Endothelial cell (in vitro differentiated cells): ENCODE data around the gene EXOC5. TPM values are rescaled to one million over a fixed set of nuclear protein-coding genes. Genes with fewer than 3 reads are reported as not detected.

Source experiments
- DNase-seq: peaks from one replicate; pipeline ENCODE4 v3.0.0; 2021; ENCODE audit warnings: low spot score
- H3K27ac Mint-ChIP-seq: one replicate; pipeline ENCODE4 v1.8.0; 2021; ENCODE audit warnings: mixed read lengths, inconsistent platforms; ENCODE audit not compliant: unreplicated experiment
- H3K27me3 Mint-ChIP-seq: one replicate; pipeline ENCODE4 v1.8.0; 2021; ENCODE audit warnings: mild to moderate bottlenecking, moderate library complexity, mixed read lengths, inconsistent platforms; ENCODE audit not compliant: unreplicated experiment
- H3K36me3 Mint-ChIP-seq: one replicate; pipeline ENCODE4 v1.8.0; 2021; ENCODE audit warnings: mild to moderate bottlenecking, low read depth, mixed read lengths, inconsistent platforms; ENCODE audit not compliant: unreplicated experiment
- H3K4me1 Mint-ChIP-seq: one replicate; pipeline ENCODE4 v1.8.0; 2021; ENCODE audit warnings: mild to moderate bottlenecking, mixed read lengths, inconsistent platforms; ENCODE audit not compliant: unreplicated experiment
- H3K4me3 Mint-ChIP-seq: one replicate; pipeline ENCODE4 v1.8.0; 2021; ENCODE audit warnings: mild to moderate bottlenecking, mixed read lengths, inconsistent platforms; ENCODE audit not compliant: unreplicated experiment
- H3K9me3 Mint-ChIP-seq: one replicate; pipeline ENCODE4 v1.8.0; 2021; ENCODE audit warnings: mixed read lengths, inconsistent platforms; ENCODE audit not compliant: unreplicated experiment
- total RNA-seq: library from RNA; stranded (reverse); fragmentation: NEBNext Ultra II Directional; extraction: Animal tissue kit (Norgen Biotek cat#: 25700); gene quantifications from one replicate; pipeline ENCODE4 v1.2.1, GENCODE V29; 2021; ENCODE audit not compliant: unreplicated experiment
- TF ChIP-seq, protein P1 (sequence below): fragments of 200-600 bp; sonication (generic); IDR thresholded peaks from one replicate; pipeline ENCODE4 v1.5.0; 2021; ENCODE audit warnings: antibody characterized with exemption; ENCODE audit not compliant: unreplicated experiment

The EXOC5 gene
- total RNA-seq, 1 donor from 2014 or later: 131 TPM

DNA sequence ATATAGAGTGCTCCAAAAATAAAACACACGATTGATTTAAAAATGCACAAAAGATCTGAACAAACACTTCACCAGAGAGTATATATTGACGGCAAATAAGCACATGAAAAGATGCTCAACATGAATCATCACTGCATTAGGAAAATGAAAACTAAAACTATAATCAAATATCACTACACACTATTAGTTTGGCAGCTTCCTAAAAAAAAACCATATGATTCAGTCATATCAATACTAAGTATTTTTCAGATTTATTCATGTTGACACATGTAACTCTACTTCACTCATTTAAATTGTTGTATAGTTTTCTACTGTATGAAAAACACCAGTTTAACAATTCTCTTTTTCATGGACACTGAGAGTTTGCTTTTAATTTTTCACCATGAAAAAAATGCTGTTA lies 41.6 kb downstream of the EXOC5 start:
- H3K9me3 Mint-ChIP-seq: no peaks in the 10 kb centered on the region
- H3K27ac Mint-ChIP-seq: no peak overlapping the region
- no peaks in the 10 kb centered on the region for H3K27me3 Mint-ChIP-seq
- H3K4me3 Mint-ChIP-seq: no peak overlapping the region
- H3K4me1 Mint-ChIP-seq: no peaks in the 10 kb centered on the region
- no peak for DNase-seq
- H3K36me3 Mint-ChIP-seq: peaks cover 22% of the 10 kb centered on the region
- TF ChIP-seq, protein P1, sequence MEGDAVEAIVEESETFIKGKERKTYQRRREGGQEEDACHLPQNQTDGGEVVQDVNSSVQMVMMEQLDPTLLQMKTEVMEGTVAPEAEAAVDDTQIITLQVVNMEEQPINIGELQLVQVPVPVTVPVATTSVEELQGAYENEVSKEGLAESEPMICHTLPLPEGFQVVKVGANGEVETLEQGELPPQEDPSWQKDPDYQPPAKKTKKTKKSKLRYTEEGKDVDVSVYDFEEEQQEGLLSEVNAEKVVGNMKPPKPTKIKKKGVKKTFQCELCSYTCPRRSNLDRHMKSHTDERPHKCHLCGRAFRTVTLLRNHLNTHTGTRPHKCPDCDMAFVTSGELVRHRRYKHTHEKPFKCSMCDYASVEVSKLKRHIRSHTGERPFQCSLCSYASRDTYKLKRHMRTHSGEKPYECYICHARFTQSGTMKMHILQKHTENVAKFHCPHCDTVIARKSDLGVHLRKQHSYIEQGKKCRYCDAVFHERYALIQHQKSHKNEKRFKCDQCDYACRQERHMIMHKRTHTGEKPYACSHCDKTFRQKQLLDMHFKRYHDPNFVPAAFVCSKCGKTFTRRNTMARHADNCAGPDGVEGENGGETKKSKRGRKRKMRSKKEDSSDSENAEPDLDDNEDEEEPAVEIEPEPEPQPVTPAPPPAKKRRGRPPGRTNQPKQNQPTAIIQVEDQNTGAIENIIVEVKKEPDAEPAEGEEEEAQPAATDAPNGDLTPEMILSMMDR: no peak

DNA sequence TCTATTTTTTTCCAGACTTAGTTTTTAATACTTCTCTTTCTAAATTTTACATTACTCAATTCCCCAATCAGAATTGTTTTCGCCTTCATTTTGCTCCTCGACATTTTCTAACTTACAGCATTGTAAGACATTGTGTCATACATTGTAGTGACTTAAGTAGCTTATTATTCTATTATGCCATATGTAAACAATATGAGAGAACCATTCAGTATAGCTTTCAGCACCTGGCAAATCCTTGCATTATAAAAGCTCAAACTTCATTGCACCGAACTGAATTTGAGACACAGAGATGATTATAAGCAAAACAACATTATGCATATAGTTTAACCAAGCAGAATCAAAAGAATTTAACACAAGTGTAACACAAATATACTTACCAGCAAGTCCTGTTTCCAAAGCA lies 46.8 kb downstream of the EXOC5 start:
- Mint-ChIP-seq H3K4me1 (no peaks in the 10 kb centered on the region), H3K27me3 (no peaks in the 10 kb centered on the region), H3K27ac (no peak overlapping the region), H3K9me3 (no peaks in the 10 kb centered on the region), H3K36me3 (peaks cover 16% of the 10 kb centered on the region), H3K4me3 (no peak overlapping the region)
- no peak for DNase-seq
- TF ChIP-seq, protein P1: no peak

DNA sequence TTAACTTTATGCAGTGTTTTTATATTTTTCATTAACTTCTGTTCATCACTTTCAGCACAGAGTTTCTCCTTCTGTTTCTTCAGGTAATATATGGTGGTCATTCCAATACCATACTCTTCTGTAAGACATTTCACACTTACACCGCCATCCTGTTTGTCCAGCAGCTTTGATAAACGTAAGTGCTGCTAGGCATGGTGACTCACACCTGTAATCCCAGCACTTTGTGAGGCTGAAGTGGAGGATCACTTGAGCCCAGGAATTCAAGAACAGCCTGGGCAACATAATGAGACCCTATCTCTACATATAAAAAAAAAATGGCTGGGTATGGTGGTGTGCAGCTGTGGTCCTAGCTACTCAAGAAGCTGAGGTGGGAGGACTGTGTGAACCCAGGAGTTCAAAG lies 55.8 kb downstream of the EXOC5 start:
- Mint-ChIP-seq H3K27me3 (no peaks in the 10 kb centered on the region), H3K27ac (no peak overlapping the region), H3K4me3 (no peak overlapping the region), H3K36me3 (peaks cover 19% of the 10 kb centered on the region), H3K4me1 (no peaks in the 10 kb centered on the region), H3K9me3 (no peaks in the 10 kb centered on the region)
- no peak for DNase-seq
- TF ChIP-seq, protein P1: no peak

DNA sequence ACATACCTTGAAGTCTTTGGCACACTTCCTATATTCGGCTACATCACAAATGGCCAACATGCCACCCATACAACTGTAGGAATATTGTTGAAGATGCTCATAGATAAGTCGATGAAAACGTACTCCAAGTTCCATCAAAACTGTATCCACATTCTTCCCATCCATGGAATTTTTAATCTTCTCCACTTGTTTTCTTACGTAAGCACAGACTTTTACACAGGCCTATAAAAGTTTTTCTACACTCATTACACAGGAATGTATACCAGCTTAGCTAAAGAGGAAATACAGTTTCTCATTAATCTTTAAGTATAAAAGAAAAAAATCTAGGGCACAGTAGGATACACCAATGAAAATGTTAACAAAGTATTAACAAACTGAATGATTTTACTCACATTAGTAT lies 59.1 kb downstream of the EXOC5 start:
- Mint-ChIP-seq H3K27me3 (no peaks in the 10 kb centered on the region), H3K27ac (peak overlapping the region; percentile 23), H3K4me3 (no peak overlapping the region), H3K4me1 (no peaks in the 10 kb centered on the region), H3K36me3 (peaks cover 14% of the 10 kb centered on the region), H3K9me3 (no peaks in the 10 kb centered on the region)
- no peak for DNase-seq
- TF ChIP-seq, protein P1: no peak

DNA sequence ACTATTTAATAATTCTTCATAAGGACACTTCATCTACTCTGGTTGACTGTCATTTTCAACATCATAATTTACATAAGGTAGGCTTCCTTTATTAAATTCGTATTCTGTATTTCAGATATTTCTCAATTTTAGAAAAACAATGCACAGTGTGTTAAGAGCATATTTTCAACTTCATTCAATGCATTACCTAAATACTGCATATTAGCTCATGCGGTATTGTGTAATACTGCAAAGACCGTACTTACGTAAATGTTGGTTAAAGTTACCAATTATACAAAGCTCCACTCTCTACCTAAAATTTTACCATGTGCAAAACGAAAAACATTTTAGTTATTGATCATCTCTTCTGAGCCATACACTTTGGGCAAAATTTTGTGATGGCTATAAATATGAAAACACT lies 62.8 kb downstream of the EXOC5 start:
- peaks cover 7% of the 10 kb centered on the region for H3K4me1 Mint-ChIP-seq
- TF ChIP-seq, protein P1: no peak
- no peaks in the 10 kb centered on the region for H3K27me3 Mint-ChIP-seq
- no peak for DNase-seq
- no peak overlapping the region for H3K4me3 Mint-ChIP-seq
- H3K27ac Mint-ChIP-seq: no peak overlapping the region
- H3K36me3 Mint-ChIP-seq: no peaks in the 10 kb centered on the region
- H3K9me3 Mint-ChIP-seq: no peaks in the 10 kb centered on the region
